ENCODE data around the gene GPR45. TPM values are rescaled to one million over a fixed set of nuclear protein-coding genes. Genes with fewer than 3 reads are reported as not detected.

The GPR45 gene
- total RNA-seq, 1 donor from 2014 or later: not detected

Other genes starting within 250 kb of the GPR45 start
- 24.5 and 35.6 TPM in 2 replicates for gene MRPS9, start 203.7 kb upstream of the GPR45 start, total RNA-seq
- gene TGFBRAP1, start 88.0 kb downstream of the GPR45 start, total RNA-seq: 10.8 and 13.7 TPM in 2 replicates
- gene C2orf49, start 95.8 kb downstream of the GPR45 start, total RNA-seq: 25.6 and 28.2 TPM in 2 replicates
- gene FHL2, start 157.3 kb downstream of the GPR45 start, total RNA-seq: 67.2 and 76.9 TPM in 2 replicates